Esophagus muscularis mucosa (tissue), 3 donors: ENCODE data around the gene C3orf70.

Source experiments
- EP300 ChIP-seq: sonication (generic); formaldehyde crosslinking; IDR thresholded peaks from one replicate; pipeline ENCODE4 v1.6.1; 2017; ENCODE audit warnings: antibody characterized with exemption
- TF ChIP-seq, protein P1 (sequence below), 3 experiments: fragments of 200-600 bp in 2 of 3; fragments of 450-650 bp in 1 of 3; sonication (generic) in 2 of 3; IDR thresholded peaks; one replicate each; pipeline ENCODE4 v1.5.1; 2017 to 2019; ENCODE audit warnings: antibody characterized with exemption in 3 of 3, mild to moderate bottlenecking in 2 of 3, moderate library complexity in 1 of 3

DNA sequence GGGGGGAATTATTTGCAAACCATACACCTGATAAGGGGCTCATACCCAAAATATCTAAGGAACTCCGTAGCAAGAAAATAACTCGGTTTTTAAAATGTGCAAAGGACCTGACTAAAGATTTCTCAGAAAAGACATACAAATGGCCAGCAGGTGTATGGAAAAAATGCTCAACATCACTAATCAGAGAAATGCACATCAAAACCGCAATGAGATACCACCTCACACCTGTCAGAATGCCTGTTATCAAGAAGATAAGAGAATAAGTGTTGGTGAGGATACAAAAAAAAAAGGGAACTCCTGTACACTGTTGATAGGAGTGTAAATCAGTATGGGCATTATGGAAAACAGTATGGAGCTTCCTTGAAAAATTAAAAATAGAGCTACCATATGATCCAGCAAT, 89.4 kb downstream of the C3orf70 start:
- TF ChIP-seq, protein P1, sequence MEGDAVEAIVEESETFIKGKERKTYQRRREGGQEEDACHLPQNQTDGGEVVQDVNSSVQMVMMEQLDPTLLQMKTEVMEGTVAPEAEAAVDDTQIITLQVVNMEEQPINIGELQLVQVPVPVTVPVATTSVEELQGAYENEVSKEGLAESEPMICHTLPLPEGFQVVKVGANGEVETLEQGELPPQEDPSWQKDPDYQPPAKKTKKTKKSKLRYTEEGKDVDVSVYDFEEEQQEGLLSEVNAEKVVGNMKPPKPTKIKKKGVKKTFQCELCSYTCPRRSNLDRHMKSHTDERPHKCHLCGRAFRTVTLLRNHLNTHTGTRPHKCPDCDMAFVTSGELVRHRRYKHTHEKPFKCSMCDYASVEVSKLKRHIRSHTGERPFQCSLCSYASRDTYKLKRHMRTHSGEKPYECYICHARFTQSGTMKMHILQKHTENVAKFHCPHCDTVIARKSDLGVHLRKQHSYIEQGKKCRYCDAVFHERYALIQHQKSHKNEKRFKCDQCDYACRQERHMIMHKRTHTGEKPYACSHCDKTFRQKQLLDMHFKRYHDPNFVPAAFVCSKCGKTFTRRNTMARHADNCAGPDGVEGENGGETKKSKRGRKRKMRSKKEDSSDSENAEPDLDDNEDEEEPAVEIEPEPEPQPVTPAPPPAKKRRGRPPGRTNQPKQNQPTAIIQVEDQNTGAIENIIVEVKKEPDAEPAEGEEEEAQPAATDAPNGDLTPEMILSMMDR (IDR thresholded peaks at IDR 0.05), result no peak
- TF ChIP-seq EP300, result no peak
